ENCODE measurements around the gene P4HB. TPM values are rescaled to one million over a fixed set of nuclear protein-coding genes. Genes with fewer than 3 reads are reported as not detected.

The P4HB gene
- total RNA-seq, 1 experiment from 2014 or later: 759 TPM

- Histone ChIP-seq H3K27me3 (ENCODE audit: control insufficient read depth, insufficient read depth, low read length) (no peaks in the 10 kb centered on the region), H3K4me3 (ENCODE audit: low read depth in 2 of 2, low read length in 2 of 2) (no peak overlapping the region), H3K36me3 (ENCODE audit: control insufficient read depth, insufficient read depth, low read length) (no peaks in the 10 kb centered on the region), H3K27ac (ENCODE audit: low read length) (no peak overlapping the region), H3K4me1 (ENCODE audit: control insufficient read depth, insufficient read depth, low read length) (peaks cover 16% of the 10 kb centered on the region), H3K9me3 (ENCODE audit: control insufficient read depth, insufficient read depth, low read depth, low read length) (no peaks in the 10 kb centered on the region)
- POLR2A ChIA-PET: no interaction called here
- no peak for ATAC-seq
- BruUV-seq (replicated peaks): no TSS peak
- DNase-seq (ENCODE audit: low read depth, low spot score): no peak
- intact Hi-C loops (cut with micrococcal nuclease; ENCODE audit: unreplicated experiment) (no loop called here), in situ Hi-C loops (cut with HindIII; ENCODE audit: low pct_unique_long_range_greater_than_20kb, low sequenced_read_pairs) (no loop called here)
- CTCF ChIA-PET: no interaction called here
- TF ChIP-seq CTCF (IDR thresholded peaks at IDR 0.05) (no peak), SIN3A (IDR thresholded peaks at IDR 0.05; ENCODE audit: borderline replicate concordance, insufficient read depth, low read depth, low read length) (no peak), POLR2AphosphoS5 (IDR thresholded peaks at IDR 0.05; ENCODE audit: low read depth, low read length) (no peak), REST (IDR thresholded peaks at IDR 0.05; ENCODE audit: insufficient read depth in 1 of 2, low read depth in 2 of 2, low read length in 1 of 2) (no peak)
These were observed 43.1 kb upstream of the P4HB start for GRCh38 chr17:81903415-81903831.

GRCh38 chr17:81902653-81903414, 42.5 kb upstream of the P4HB start:
- DNase-seq (ENCODE audit: low read depth, low spot score): no peak
- ATAC-seq: no peak
- H3K27ac ChIP-seq (ENCODE audit: low read length): no peak overlapping the region
- H3K27me3 ChIP-seq (ENCODE audit: control insufficient read depth, insufficient read depth, low read length): no peaks in the 10 kb centered on the region
- H3K4me1 ChIP-seq (ENCODE audit: control insufficient read depth, insufficient read depth, low read length): peaks cover 22% of the 10 kb centered on the region
- no peaks in the 10 kb centered on the region for H3K36me3 ChIP-seq (ENCODE audit: control insufficient read depth, insufficient read depth, low read length)
- ChIA-PET CTCF (no interaction called here), POLR2A (no interaction called here)
- intact Hi-C loops (cut with micrococcal nuclease; ENCODE audit: unreplicated experiment) (no loop called here), in situ Hi-C loops (cut with HindIII; ENCODE audit: low pct_unique_long_range_greater_than_20kb, low sequenced_read_pairs) (no loop called here)
- TF ChIP-seq REST (IDR thresholded peaks at IDR 0.05; ENCODE audit: insufficient read depth in 1 of 2, low read depth in 2 of 2, low read length in 1 of 2) (no peak), POLR2AphosphoS5 (IDR thresholded peaks at IDR 0.05; ENCODE audit: low read depth, low read length) (no peak), TCF7L2 (IDR thresholded peaks at IDR 0.05; ENCODE audit: low read depth, low read length) (no peak), SIN3A (IDR thresholded peaks at IDR 0.05; ENCODE audit: borderline replicate concordance, insufficient read depth, low read depth, low read length) (no peak), CTCF (IDR thresholded peaks at IDR 0.05) (no peak)
- no peaks in the 10 kb centered on the region for H3K9me3 ChIP-seq (ENCODE audit: control insufficient read depth, insufficient read depth, low read depth, low read length)
- no peak overlapping the region for H3K4me3 ChIP-seq (ENCODE audit: low read depth in 2 of 2, low read length in 2 of 2)
- no TSS peak for BruUV-seq (replicated peaks)
